Prostate gland (tissue), 2 donors: ENCODE measurements around the gene MPIG6B. TPM values are rescaled to one million over a fixed set of nuclear protein-coding genes. Genes with fewer than 3 reads are reported as not detected.

Source experiments
- DNase-seq: peaks from one replicate; pipeline ENCODE4 v3.0.0-alpha.2; 2019; ENCODE audit warnings: low spot score
- H3K27ac ChIP-seq, 2 donors: fragments of 200-600 bp; sonication (generic); 2 replicates each; pipeline ENCODE4 v1.5.1; 2017 to 2019
- H3K27me3 ChIP-seq: fragments of 200-600 bp; sonication (generic); replicated peaks from 2 replicates; pipeline ENCODE4 v1.5.1; 2019; ENCODE audit not compliant: insufficient read depth
- H3K36me3 ChIP-seq, 2 donors: fragments of 200-600 bp; sonication (generic); 1 replicate in 1 of 2; 2 replicates in 1 of 2; pipeline versions ENCODE4 v1.5.1 to v1.8.1; 2017 to 2019
- H3K4me1 ChIP-seq: fragments of 200-600 bp; sonication (generic); replicated peaks from 2 replicates; pipeline ENCODE4 v1.5.1; 2019
- H3K4me3 ChIP-seq, 2 donors: fragments of 200-600 bp; sonication (generic); 2 replicates each; pipeline ENCODE4 v1.5.1; 2017 to 2019
- H3K9me3 ChIP-seq: fragments of 200-600 bp; sonication (generic); 2 replicates; pipeline ENCODE4 v1.5.1; 2017
- CTCF ChIP-seq, 4 experiments: fragments of 200-600 bp in 2 of 4; fragments of 450-650 bp in 2 of 4; sonication (generic) in 2 of 4; IDR thresholded peaks; 1 replicate in 3 of 4; 2 replicates in 1 of 4; pipeline ENCODE4 v1.5.1; 2016 to 2019; ENCODE audit warnings: antibody characterized with exemption in 4 of 4, mild to moderate bottlenecking in 2 of 4, moderate library complexity in 2 of 4
- POLR2A ChIP-seq: fragments of 450-650 bp; IDR thresholded peaks from one replicate; pipeline ENCODE4 v1.6.1; 2016; ENCODE audit warnings: antibody characterized with exemption, mild to moderate bottlenecking
- POLR2AphosphoS5 ChIP-seq: sonication (generic); formaldehyde crosslinking; IDR thresholded peaks from one replicate; pipeline ENCODE4 v1.6.1; 2017; ENCODE audit warnings: antibody characterized with exemption
- WGBS: methylation state at CpG from one replicate; pipeline ENCODE4 v1.1.5; 2018; 5-methylcytosine and 5-hydroxymethylcytosine counted together
- intact Hi-C: fragments of 100-400 bp; cut with DNase I; formaldehyde crosslinking; loops from one replicate; pipeline ENCODE4 v1.14.2; 2022
- total RNA-seq, 2 donors: library from RNA; depleted of rRNA; stranded (reverse); fragments of >200 nt; gene quantifications; one replicate each; pipeline ENCODE4 v1.1.0, GENCODE V29; 2016

MPIG6B gene
- total RNA-seq, 2 donors from 2014 or later: 0.74 TPM; not detected in 1

GRCh38 chr6:31687321-31687720 is 35.9 kb upstream of the MPIG6B start:
- Histone ChIP-seq H3K9me3 (no peaks in the 10 kb centered on the region), H3K4me3 (no peak overlapping the region), H3K36me3 (peaks cover 15 to 20% of the 10 kb centered on the region in 2 donors), H3K4me1 (no peaks in the 10 kb centered on the region), H3K27ac (no peak overlapping the region), H3K27me3 (no peaks in the 10 kb centered on the region)
- TF ChIP-seq POLR2AphosphoS5 (no peak), POLR2A (no peak), CTCF (IDR thresholded peaks at IDR 0.05) (no peak)
- intact Hi-C loops: no loop called here
- DNase-seq: no peak
- 84% methylated on average over 8 of the region's 8 CpGs for WGBS

GRCh38 chr6:31687860-31688693 is 35.1 kb upstream of the MPIG6B start:
- 78% methylated on average over 14 of the region's 14 CpGs for WGBS
- Histone ChIP-seq H3K27ac (no peak overlapping the region), H3K4me1 (no peaks in the 10 kb centered on the region), H3K4me3 (no peak overlapping the region), H3K36me3 (peaks cover 15 to 20% of the 10 kb centered on the region in 2 donors), H3K27me3 (no peaks in the 10 kb centered on the region), H3K9me3 (no peaks in the 10 kb centered on the region)
- intact Hi-C loops: no loop called here
- DNase-seq: no peak
- TF ChIP-seq CTCF (IDR thresholded peaks at IDR 0.05) (no peak), POLR2AphosphoS5 (no peak)

GRCh38 chr6:31689249-31690110 is 33.7 kb upstream of the MPIG6B start:
- WGBS: 75% methylated on average over 11 of the region's 11 CpGs
- H3K4me3 ChIP-seq: no peak overlapping the region
- H3K27ac ChIP-seq: no peak overlapping the region
- no peaks in the 10 kb centered on the region for H3K27me3 ChIP-seq
- TF ChIP-seq POLR2AphosphoS5 (no peak), POLR2A (no peak), CTCF (IDR thresholded peaks at IDR 0.05) (peak in 1 of 4 experiments; percentile 5)
- H3K36me3 ChIP-seq: peaks cover 15 to 20% of the 10 kb centered on the region in 2 donors
- H3K4me1 ChIP-seq: no peaks in the 10 kb centered on the region
- H3K9me3 ChIP-seq: no peaks in the 10 kb centered on the region
- no peak for DNase-seq
- intact Hi-C loops: no loop called here

GRCh38 chr6:31690231-31691077 is 32.7 kb upstream of the MPIG6B start:
- H3K27ac ChIP-seq: no peak overlapping the region
- 57% methylated on average over 10 of the region's 10 CpGs for WGBS
- no peaks in the 10 kb centered on the region for H3K9me3 ChIP-seq
- no peaks in the 10 kb centered on the region for H3K27me3 ChIP-seq
- intact Hi-C loops: no loop called here
- no peak overlapping the region for H3K4me3 ChIP-seq
- peaks cover 15 to 20% of the 10 kb centered on the region in 2 donors for H3K36me3 ChIP-seq
- DNase-seq: no peak
- H3K4me1 ChIP-seq: no peaks in the 10 kb centered on the region
- no peak for TF ChIP-seq POLR2AphosphoS5
- no peak for TF ChIP-seq POLR2A
- no peak for TF ChIP-seq CTCF (IDR thresholded peaks at IDR 0.05)
